Measurements from ENCODE around the gene PPP1R2.

PPP1R2 gene

GRCh38 chr3:195574497-195575304 is 31.6 kb upstream of the PPP1R2 start:
- H3K4me3 ChIP-seq = no peak overlapping the region
- DNase-seq (ENCODE audit: low spot score) = no peak
- TF ChIP-seq CTCF (IDR thresholded peaks at IDR 0.05) = no peak

GRCh38 chr3:195573611-195574496 is 30.7 kb upstream of the PPP1R2 start:
- H3K27ac ChIP-seq = no peak overlapping the region
- no peak for DNase-seq (ENCODE audit: low spot score)

More at GRCh38 chr3:195574497-195575304, 31.6 kb upstream of the PPP1R2 start:
- no peak overlapping the region for H3K27ac ChIP-seq

GRCh38 chr3:195571361-195571760 is 28.2 kb upstream of the PPP1R2 start:
- TF ChIP-seq CTCF (IDR thresholded peaks at IDR 0.05) = no peak
- DNase-seq (ENCODE audit: low spot score) = no peak
- Histone ChIP-seq H3K4me3 (no peak overlapping the region), H3K27ac (no peak overlapping the region)

More at GRCh38 chr3:195573611-195574496, 30.7 kb upstream of the PPP1R2 start:
- H3K4me3 ChIP-seq = no peak overlapping the region
- no peak for TF ChIP-seq CTCF (IDR thresholded peaks at IDR 0.05)

GRCh38 chr3:195570912-195571311 is 27.8 kb upstream of the PPP1R2 start:
- TF ChIP-seq CTCF (IDR thresholded peaks at IDR 0.05) = no peak
- Histone ChIP-seq H3K4me3 (no peak overlapping the region), H3K27ac (no peak overlapping the region)
- no peak for DNase-seq (ENCODE audit: low spot score)

GRCh38 chr3:195570344-195570743 is 27.2 kb upstream of the PPP1R2 start:
- no peak overlapping the region for H3K27ac ChIP-seq

GRCh38 chr3:195568630-195569029 is 25.5 kb upstream of the PPP1R2 start:
- no peak overlapping the region for H3K4me3 ChIP-seq
- no peak for DNase-seq (ENCODE audit: low spot score)
- no peak overlapping the region for H3K27ac ChIP-seq
- no peak for TF ChIP-seq CTCF (IDR thresholded peaks at IDR 0.05)

More at GRCh38 chr3:195570344-195570743, 27.2 kb upstream of the PPP1R2 start:
- no peak for DNase-seq (ENCODE audit: low spot score)
- H3K4me3 ChIP-seq = no peak overlapping the region
- no peak for TF ChIP-seq CTCF (IDR thresholded peaks at IDR 0.05)

Measured in coronary artery (tissue), 2 donors.